Hepatocyte (in vitro differentiated cells): ENCODE data around the gene CDKN3. TPM values are rescaled to one million over a fixed set of nuclear protein-coding genes. Genes with fewer than 3 reads are reported as not detected.
"Not testable (repeated sequence)": the region's sequence is repeated elsewhere in the genome, so short reads cannot be mapped to it uniquely, and the experiment has no call there.

Experiments used
- DNase-seq: peaks from one replicate; pipeline ENCODE4 v3.0.0-alpha.2; 2016; ENCODE audit warnings: low spot score
- H2AFZ ChIP-seq: fragments of 200-600 bp; sonication (generic); 2 replicates; pipeline ENCODE4 v1.6.0; 2016; ENCODE audit warnings: antibody characterized with exemption, mild to moderate bottlenecking
- H3K27ac ChIP-seq: fragments of 200-600 bp; sonication (generic); 2 replicates; pipeline ENCODE4 v1.5.1; 2016; ENCODE audit warnings: mild to moderate bottlenecking
- H3K27me3 ChIP-seq: fragments of 200-600 bp; sonication (generic); 2 replicates; pipeline ENCODE4 v1.6.1; 2016
- H3K36me3 ChIP-seq: fragments of 200-600 bp; sonication (generic); replicated peaks from 2 replicates; pipeline ENCODE4 v1.5.1; 2016; ENCODE audit warnings: low read depth; ENCODE audit not compliant: insufficient read depth
- H3K4me1 ChIP-seq: fragments of 200-600 bp; sonication (generic); 2 replicates; pipeline ENCODE4 v1.5.1; 2016; ENCODE audit warnings: mild to moderate bottlenecking, moderate library complexity; ENCODE audit not compliant: insufficient read depth
- H3K4me2 ChIP-seq: fragments of 200-600 bp; sonication (generic); 2 replicates; pipeline ENCODE4 v1.6.0; 2016
- H3K4me3 ChIP-seq: fragments of 200-600 bp; sonication (generic); 2 replicates; pipeline ENCODE4 v1.5.1; 2016; ENCODE audit warnings: mild to moderate bottlenecking
- H3K79me2 ChIP-seq: fragments of 200-600 bp; sonication (generic); 2 replicates; pipeline ENCODE4 v1.6.0; 2017; ENCODE audit warnings: mild to moderate bottlenecking
- H3K9me2 ChIP-seq: fragments of 200-600 bp; sonication (generic); replicated peaks from 2 replicates; pipeline ENCODE4 v1.6.0; 2017; ENCODE audit warnings: mild to moderate bottlenecking; ENCODE audit not compliant: insufficient read depth
- H3K9me3 ChIP-seq: fragments of 200-600 bp; sonication (generic); 2 replicates; pipeline ENCODE4 v1.5.1; 2016; ENCODE audit warnings: low read depth, mild to moderate bottlenecking
- H4K20me1 ChIP-seq: fragments of 200-600 bp; sonication (generic); 2 replicates; pipeline ENCODE4 v1.6.0; 2016; ENCODE audit warnings: mild to moderate bottlenecking; ENCODE audit not compliant: insufficient read depth, poor library complexity, severe bottlenecking
- CTCF ChIP-seq: fragments of 200-600 bp; sonication (generic); IDR thresholded peaks from 2 replicates; pipeline ENCODE4 v1.5.1; 2016; ENCODE audit warnings: antibody characterized with exemption, mild to moderate bottlenecking; ENCODE audit not compliant: poor library complexity
- EZH2 ChIP-seq: fragments of 200-600 bp; sonication (generic); IDR thresholded peaks from 2 replicates; pipeline ENCODE4 v1.6.1; 2016; ENCODE audit warnings: antibody characterized with exemption, mild to moderate bottlenecking, borderline replicate concordance
- EZH2phosphoT487 ChIP-seq: fragments of 200-600 bp; sonication (generic); IDR thresholded peaks from one replicate; pipeline ENCODE4 v1.6.1; 2018; ENCODE audit warnings: antibody characterized with exemption, mild to moderate bottlenecking, low read depth, moderate library complexity; ENCODE audit not compliant: unreplicated experiment, severe bottlenecking
- WGBS: methylation state at CpG from one replicate; pipeline ENCODE4 v1.1.6; 2016; ENCODE audit warnings: low lambda C conversion rate; ENCODE audit errors: missing lambda C conversion rate; 5-methylcytosine and 5-hydroxymethylcytosine counted together
- polyA plus RNA-seq: library from polyadenylated mRNA; unstranded; fragments of >200 nt; fragmentation: Nextera tagmentation; extraction: Ambion mirVana; gene quantifications from 2 replicates; pipeline ENCODE4 v1.2.1, GENCODE V29; 2016
- total RNA-seq: library from RNA; depleted of rRNA; stranded (reverse); fragments of >200 nt; gene quantifications from 2 replicates; pipeline ENCODE4 v1.2.3, GENCODE V29; 2014

Gene CDKN3
- total and polyA plus RNA-seq, 2 experiments from 2014 or later, result 11.7 to 18.8 TPM

- no peaks in the 10 kb centered on the region for H3K9me2 ChIP-seq
- 91% methylated on average over 3 of the region's 3 CpGs for WGBS
- H3K79me2 ChIP-seq, result no peaks in the 10 kb centered on the region
- H3K27me3 ChIP-seq, result no peaks in the 10 kb centered on the region
- H3K4me1 ChIP-seq, result no peaks in the 10 kb centered on the region
- TF ChIP-seq CTCF (no peak), EZH2phosphoT487 (no peak), EZH2 (no peak)
- no peak overlapping the region for H3K4me3 ChIP-seq
- no peak for DNase-seq
- no peaks in the 10 kb centered on the region for H4K20me1 ChIP-seq
- no peak overlapping the region for H3K4me2 ChIP-seq
- H3K27ac ChIP-seq, result no peak overlapping the region
- no peaks in the 10 kb centered on the region for H3K36me3 ChIP-seq
- no peak overlapping the region for H2AFZ ChIP-seq
- no peaks in the 10 kb centered on the region for H3K9me3 ChIP-seq
These were observed 55.2 kb downstream of the CDKN3 start for GRCh38 chr14:54451961-54452360.

GRCh38 chr14:54453252-54453651 lies 56.4 kb downstream of the CDKN3 start:
- H3K9me2 ChIP-seq, result no peaks in the 10 kb centered on the region
- TF ChIP-seq EZH2 (no peak), EZH2phosphoT487 (no peak), CTCF (no peak)
- no peaks in the 10 kb centered on the region for H3K4me1 ChIP-seq
- H4K20me1 ChIP-seq, result no peaks in the 10 kb centered on the region
- no peaks in the 10 kb centered on the region for H3K36me3 ChIP-seq
- H3K4me2 ChIP-seq, result no peak overlapping the region
- no peak overlapping the region for H2AFZ ChIP-seq
- H3K4me3 ChIP-seq, result no peak overlapping the region
- H3K27me3 ChIP-seq, result no peaks in the 10 kb centered on the region
- WGBS, result 94% methylated on average over 3 of the region's 3 CpGs
- DNase-seq, result no peak
- no peak overlapping the region for H3K27ac ChIP-seq
- H3K79me2 ChIP-seq, result no peaks in the 10 kb centered on the region
- no peaks in the 10 kb centered on the region for H3K9me3 ChIP-seq

- H3K27me3 ChIP-seq, H3K9me3 ChIP-seq, H3K36me3 ChIP-seq, H4K20me1 ChIP-seq, H3K9me2 ChIP-seq, H3K4me1 ChIP-seq, H2AFZ ChIP-seq, DNase-seq, H3K27ac ChIP-seq, H3K4me3 ChIP-seq, H3K4me2 ChIP-seq, H3K79me2 ChIP-seq: not testable (repeated sequence)
- 91% methylated on average over 5 of the region's 5 CpGs for WGBS
These were observed 57.2 kb downstream of the CDKN3 start for GRCh38 chr14:54453990-54454389.

GRCh38 chr14:54455363-54455762 lies 58.6 kb downstream of the CDKN3 start:
- no peak for TF ChIP-seq EZH2
- TF ChIP-seq CTCF, result no peak
- no peak for TF ChIP-seq EZH2phosphoT487
- no peaks in the 10 kb centered on the region for H3K9me2 ChIP-seq
- H3K4me2 ChIP-seq, result no peak overlapping the region
- H4K20me1 ChIP-seq, result no peaks in the 10 kb centered on the region
- H3K27ac ChIP-seq, result no peak overlapping the region
- no peaks in the 10 kb centered on the region for H3K27me3 ChIP-seq
- H3K4me3 ChIP-seq, result no peak overlapping the region
- H3K4me1 ChIP-seq, result no peaks in the 10 kb centered on the region
- H2AFZ ChIP-seq, result no peak overlapping the region
- WGBS, result 100% methylated on average over 1 of the region's 1 CpG
- H3K9me3 ChIP-seq, result no peaks in the 10 kb centered on the region
- H3K79me2 ChIP-seq, result no peaks in the 10 kb centered on the region
- no peak for DNase-seq
- H3K36me3 ChIP-seq, result no peaks in the 10 kb centered on the region

GRCh38 chr14:54456820-54457608 lies 60.2 kb downstream of the CDKN3 start:
- H3K27ac ChIP-seq, H4K20me1 ChIP-seq, DNase-seq, H3K79me2 ChIP-seq, H3K36me3 ChIP-seq, H3K9me3 ChIP-seq, H2AFZ ChIP-seq, H3K27me3 ChIP-seq, H3K4me1 ChIP-seq, H3K4me3 ChIP-seq, H3K4me2 ChIP-seq, H3K9me2 ChIP-seq: not testable (repeated sequence)
- WGBS, result 96% methylated on average over 1 of the region's 1 CpG
